Osteoblast (primary cell): ENCODE measurements around the gene FBRSL1. TPM values are rescaled to one million over a fixed set of nuclear protein-coding genes. Genes with fewer than 3 reads are reported as not detected.

Experiments
- DNase-seq: peaks from one replicate; pipeline ENCODE4 v3.0.0; 2011; ENCODE audit warnings: low spot score, mixed read lengths; ENCODE audit not compliant: insufficient read length; ENCODE audit errors: missing footprints
- H2AFZ ChIP-seq: 2 replicates; pipeline ENCODE4 v1.6.0; 2011; ENCODE audit warnings: mild to moderate bottlenecking, low read length
- H3K27ac ChIP-seq: 2 replicates; pipeline ENCODE4 v1.5.1; 2011; ENCODE audit warnings: mild to moderate bottlenecking, low read depth, low read length, moderate library complexity
- H3K27me3 ChIP-seq: 2 replicates; pipeline ENCODE4 v1.6.0; 2012; ENCODE audit warnings: mild to moderate bottlenecking, control low read depth, inconsistent platforms, low read length, moderate library complexity; ENCODE audit not compliant: insufficient read depth
- H3K36me3 ChIP-seq: 2 replicates; pipeline ENCODE4 v1.5.1; 2011; ENCODE audit warnings: mild to moderate bottlenecking, low read length, control low read depth, moderate library complexity; ENCODE audit not compliant: insufficient read depth
- H3K4me1 ChIP-seq: 2 replicates; pipeline ENCODE4 v1.5.1; 2011; ENCODE audit warnings: mild to moderate bottlenecking, low read length, control low read depth, moderate library complexity; ENCODE audit not compliant: insufficient read depth
- H3K4me2 ChIP-seq: 2 replicates; pipeline ENCODE4 v1.6.0; 2011; ENCODE audit warnings: mild to moderate bottlenecking, low read length; ENCODE audit not compliant: insufficient read depth
- H3K4me3 ChIP-seq: fragments of 200-600 bp; sonication (generic); 3 replicates; pipeline ENCODE4 v1.5.1; 2012; ENCODE audit warnings: mild to moderate bottlenecking, low read length, inconsistent platforms; ENCODE audit not compliant: insufficient read depth
- H3K79me2 ChIP-seq: 2 replicates; pipeline ENCODE4 v1.6.0; 2012; ENCODE audit warnings: mild to moderate bottlenecking, low read length, control low read depth, inconsistent platforms; ENCODE audit not compliant: insufficient read depth
- H3K9me3 ChIP-seq: 2 replicates; pipeline ENCODE4 v1.5.1; 2011; ENCODE audit warnings: low read depth, low read length, control low read depth
- H4K20me1 ChIP-seq: 2 replicates; pipeline ENCODE4 v1.6.0; 2012; ENCODE audit warnings: mild to moderate bottlenecking, low read length, control low read depth; ENCODE audit not compliant: insufficient read depth
- total RNA-seq: library from RNA; depleted of rRNA; stranded (reverse); fragments of >200 nt; gene quantifications from 2 replicates; pipeline ENCODE4 v1.2.3, GENCODE V29; 2012
- TF ChIP-seq, protein P1 (sequence below): IDR thresholded peaks from 2 replicates; pipeline ENCODE4 v1.5.1; 2011; ENCODE audit warnings: mild to moderate bottlenecking, low read depth, low read length, moderate library complexity; ENCODE audit errors: extremely low read depth

FBRSL1 gene
- total RNA-seq, 1 donor: 12.3 TPM

DNA sequence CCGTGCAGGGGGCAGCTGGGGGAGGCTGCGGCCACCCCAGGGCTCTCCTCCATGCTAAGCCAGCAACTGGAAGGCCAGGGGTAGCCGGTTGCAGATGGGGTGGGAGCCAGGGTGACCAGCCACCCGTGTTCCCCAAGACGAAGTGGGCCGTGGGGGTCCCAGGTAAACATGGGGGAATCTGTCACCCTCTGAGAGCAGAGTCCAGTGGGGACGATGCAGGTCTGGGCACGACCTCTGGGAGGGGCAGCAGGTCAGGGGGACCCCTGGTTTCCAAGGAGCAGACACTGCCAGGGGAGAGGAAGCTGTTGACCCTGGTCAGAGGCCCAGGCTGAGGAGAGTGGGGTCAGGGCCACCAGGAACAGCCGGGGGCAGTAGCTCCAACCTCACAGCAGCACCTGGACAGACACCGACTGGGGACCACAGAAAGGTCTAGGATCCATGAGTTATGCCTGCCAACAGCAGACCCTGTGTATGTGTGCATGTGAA, 35.0 kb upstream of the FBRSL1 start:
- H2AFZ ChIP-seq: no peak overlapping the region
- no peak for DNase-seq
- peaks cover 12% of the 10 kb centered on the region for H3K27me3 ChIP-seq
- H3K79me2 ChIP-seq: no peaks in the 10 kb centered on the region
- no peaks in the 10 kb centered on the region for H3K4me1 ChIP-seq
- no peak overlapping the region for H3K27ac ChIP-seq
- TF ChIP-seq, protein P1, sequence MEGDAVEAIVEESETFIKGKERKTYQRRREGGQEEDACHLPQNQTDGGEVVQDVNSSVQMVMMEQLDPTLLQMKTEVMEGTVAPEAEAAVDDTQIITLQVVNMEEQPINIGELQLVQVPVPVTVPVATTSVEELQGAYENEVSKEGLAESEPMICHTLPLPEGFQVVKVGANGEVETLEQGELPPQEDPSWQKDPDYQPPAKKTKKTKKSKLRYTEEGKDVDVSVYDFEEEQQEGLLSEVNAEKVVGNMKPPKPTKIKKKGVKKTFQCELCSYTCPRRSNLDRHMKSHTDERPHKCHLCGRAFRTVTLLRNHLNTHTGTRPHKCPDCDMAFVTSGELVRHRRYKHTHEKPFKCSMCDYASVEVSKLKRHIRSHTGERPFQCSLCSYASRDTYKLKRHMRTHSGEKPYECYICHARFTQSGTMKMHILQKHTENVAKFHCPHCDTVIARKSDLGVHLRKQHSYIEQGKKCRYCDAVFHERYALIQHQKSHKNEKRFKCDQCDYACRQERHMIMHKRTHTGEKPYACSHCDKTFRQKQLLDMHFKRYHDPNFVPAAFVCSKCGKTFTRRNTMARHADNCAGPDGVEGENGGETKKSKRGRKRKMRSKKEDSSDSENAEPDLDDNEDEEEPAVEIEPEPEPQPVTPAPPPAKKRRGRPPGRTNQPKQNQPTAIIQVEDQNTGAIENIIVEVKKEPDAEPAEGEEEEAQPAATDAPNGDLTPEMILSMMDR: no peak
- no peaks in the 10 kb centered on the region for H3K36me3 ChIP-seq
- no peaks in the 10 kb centered on the region for H3K9me3 ChIP-seq
- H3K4me2 ChIP-seq: no peak overlapping the region
- H3K4me3 ChIP-seq: no peak overlapping the region
- H4K20me1 ChIP-seq: no peaks in the 10 kb centered on the region

DNA sequence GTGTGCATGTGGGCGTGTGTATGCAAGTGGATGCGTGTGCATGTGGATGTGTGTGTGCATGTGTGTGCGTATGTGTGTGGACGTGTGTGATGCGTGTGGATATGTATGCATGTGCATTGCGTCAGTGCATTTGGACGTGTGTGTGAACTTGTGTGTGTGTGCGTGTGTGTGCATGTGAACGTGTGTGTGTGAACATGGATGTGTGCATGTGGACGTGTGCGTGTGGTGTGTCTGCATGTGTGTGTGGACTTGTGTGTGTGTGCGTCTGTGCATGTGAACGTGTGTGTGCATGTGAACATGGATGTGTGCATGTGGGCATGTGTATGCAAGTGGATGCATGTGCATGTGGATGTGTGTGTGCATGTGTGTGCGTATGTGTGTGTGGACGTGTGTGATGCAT, 34.4 kb upstream of the FBRSL1 start:
- Histone ChIP-seq H3K27ac (no peak overlapping the region), H3K4me3 (no peak overlapping the region), H3K27me3 (peaks cover 6% of the 10 kb centered on the region), H3K79me2 (no peaks in the 10 kb centered on the region), H3K36me3 (no peaks in the 10 kb centered on the region), H3K4me2 (no peak overlapping the region), H4K20me1 (no peaks in the 10 kb centered on the region), H3K9me3 (no peaks in the 10 kb centered on the region), H2AFZ (no peak overlapping the region), H3K4me1 (no peaks in the 10 kb centered on the region)
- TF ChIP-seq, protein P1: no peak
- DNase-seq: no peak

DNA sequence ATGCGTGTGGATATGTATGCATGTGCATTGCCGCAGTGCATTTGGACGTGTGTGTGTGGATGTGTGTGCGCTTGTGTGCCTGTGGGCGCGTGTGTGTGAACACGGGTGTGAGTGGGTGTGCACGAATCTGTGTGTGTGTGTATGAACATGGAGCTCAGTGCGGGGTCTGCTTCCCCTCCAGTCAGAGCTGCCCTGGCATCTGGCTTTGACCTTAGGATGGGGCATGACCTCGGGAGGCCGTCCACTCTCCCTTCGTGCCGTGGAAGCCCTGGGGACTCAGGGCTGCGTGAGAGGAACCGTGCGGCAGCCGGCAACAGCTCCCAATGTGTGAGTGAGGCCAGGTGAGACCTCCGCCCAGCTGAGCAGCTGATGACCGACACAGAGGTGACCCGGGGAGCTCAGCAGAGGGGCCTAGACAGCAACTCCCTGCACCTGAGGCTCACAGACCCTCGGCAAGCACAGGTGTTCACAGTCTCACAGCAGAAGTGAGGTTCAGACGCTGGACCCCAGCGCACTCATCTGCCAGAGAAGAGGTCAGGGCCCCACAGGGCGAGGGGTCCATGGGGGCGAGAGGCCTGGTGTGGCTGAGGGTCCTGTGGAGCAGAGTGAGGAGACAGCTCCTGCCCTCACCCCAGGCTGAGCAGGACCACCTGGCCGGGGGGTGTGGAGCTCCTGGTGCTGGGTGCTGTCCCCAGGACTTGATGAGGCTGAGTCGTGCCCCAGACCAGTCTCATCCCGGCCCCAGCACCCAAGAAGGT, 33.6 kb upstream of the FBRSL1 start:
- H3K79me2 ChIP-seq: no peaks in the 10 kb centered on the region
- H4K20me1 ChIP-seq: no peaks in the 10 kb centered on the region

DNA sequence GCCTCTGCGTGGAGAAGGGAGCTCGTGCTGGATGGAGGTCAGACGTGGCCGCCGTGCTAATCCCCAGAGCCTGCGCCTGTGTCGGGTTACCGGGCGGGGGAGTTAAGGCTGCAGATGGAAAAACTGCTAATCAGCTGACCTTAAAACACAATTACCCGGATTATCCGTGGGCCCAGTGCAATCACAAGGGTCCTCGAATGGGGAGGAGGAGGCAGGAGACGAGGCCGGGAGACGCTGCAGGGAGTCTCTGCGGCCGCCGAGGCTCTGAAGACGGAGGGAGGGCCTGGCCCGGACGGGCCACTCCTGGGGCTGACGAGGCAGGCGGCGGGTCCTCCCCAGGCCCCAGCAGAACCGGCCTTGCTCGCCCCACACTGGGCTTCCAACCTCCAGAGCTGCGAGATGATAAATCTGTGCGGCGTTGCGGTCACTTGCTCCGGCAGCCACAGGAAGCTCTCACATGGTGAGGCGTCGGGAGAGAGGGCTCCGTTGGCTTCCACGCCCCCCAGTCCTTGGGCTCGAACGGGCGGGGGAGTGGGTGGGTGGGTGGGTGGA, 32.9 kb upstream of the FBRSL1 start:
- Histone ChIP-seq H3K79me2 (no peaks in the 10 kb centered on the region), H3K9me3 (no peaks in the 10 kb centered on the region), H2AFZ (no peak overlapping the region), H3K36me3 (no peaks in the 10 kb centered on the region), H4K20me1 (no peaks in the 10 kb centered on the region), H3K4me3 (no peak overlapping the region), H3K27ac (no peak overlapping the region), H3K4me1 (no peaks in the 10 kb centered on the region), H3K27me3 (no peaks in the 10 kb centered on the region), H3K4me2 (no peak overlapping the region)
- DNase-seq: no peak
- TF ChIP-seq, protein P1: no peak

More for the DNA sequence above, 33.6 kb upstream of the FBRSL1 start:
- Histone ChIP-seq H3K4me1 (no peaks in the 10 kb centered on the region), H3K27ac (no peak overlapping the region), H3K36me3 (no peaks in the 10 kb centered on the region), H3K9me3 (no peaks in the 10 kb centered on the region), H3K27me3 (no peaks in the 10 kb centered on the region), H2AFZ (no peak overlapping the region), H3K4me2 (no peak overlapping the region), H3K4me3 (no peak overlapping the region)
- TF ChIP-seq, protein P1: no peak
- no peak for DNase-seq
